Dendritic cell treated with granulocyte-macrophage colony-stimulating factor and Interleukin-4, amounts not matched to agents 40 ng/mL and 50 ng/mL, for 4 days (primary cell): ENCODE results near the gene PMVK.

Experiments used
- H3K27ac Mint-ChIP-seq: one replicate; pipeline ENCODE4 v1.8.0; 2022; ENCODE audit warnings: mild to moderate bottlenecking, mixed read lengths
- H3K27me3 Mint-ChIP-seq: one replicate; pipeline ENCODE4 v1.8.0; 2022; ENCODE audit warnings: mild to moderate bottlenecking, mixed read lengths
- H3K36me3 Mint-ChIP-seq: one replicate; pipeline ENCODE4 v1.8.0; 2022; ENCODE audit warnings: low read depth, mixed read lengths
- H3K4me1 Mint-ChIP-seq: one replicate; pipeline ENCODE4 v1.8.0; 2022; ENCODE audit warnings: low read depth, mixed read lengths
- H3K4me3 Mint-ChIP-seq: one replicate; pipeline ENCODE4 v1.8.0; 2022; ENCODE audit warnings: mild to moderate bottlenecking, moderate library complexity, mixed read lengths
- H3K9me3 Mint-ChIP-seq: one replicate; pipeline ENCODE4 v1.8.0; 2022; ENCODE audit warnings: mixed read lengths
- intact Hi-C: fragments of 100-400 bp; cut with micrococcal nuclease; formaldehyde crosslinking; loops from one replicate; pipeline ENCODE4 v1.15.0; 2022

Gene PMVK

GRCh38 chr1:154972213-154972516 lies 35.6 kb upstream of the PMVK start:
- Mint-ChIP-seq H3K36me3 (peaks cover 52% of the 10 kb centered on the region), H3K9me3 (no peaks in the 10 kb centered on the region), H3K27me3 (no peaks in the 10 kb centered on the region), H3K4me1 (no peaks in the 10 kb centered on the region), H3K27ac (no peak overlapping the region), H3K4me3 (no peak overlapping the region)
- intact Hi-C loops: loop anchor here (5.0 kb wide), 1 partner anchor 35 kb away; no protein-coding TSS in a partner anchor

- H3K4me1 Mint-ChIP-seq: no peaks in the 10 kb centered on the region
- H3K4me3 Mint-ChIP-seq: peak overlapping the region; percentile 80
- no peaks in the 10 kb centered on the region for H3K27me3 Mint-ChIP-seq
Measured at GRCh38 chr1:154971341-154971998, 35.0 kb upstream of the PMVK start.

GRCh38 chr1:154970631-154971340 lies 34.3 kb upstream of the PMVK start, which contains the start of gene SHC1:
Gene SHC1, minus strand, starts transcription at chr1:154970747. Its CDS starts 221 bp downstream, at chr1:154970526.
- Mint-ChIP-seq H3K27me3 (no peaks in the 10 kb centered on the region), H3K36me3 (peaks cover 66% of the 10 kb centered on the region), H3K27ac (peak within 1 kb of the TSS; percentile 26), H3K4me1 (no peaks in the 10 kb centered on the region), H3K4me3 (peak within 1 kb of the TSS; percentile 80), H3K9me3 (no peaks in the 10 kb centered on the region)
- intact Hi-C loops: loop anchor here (5.0 kb wide), 1 partner anchor 37 kb away; no protein-coding TSS in a partner anchor

More at GRCh38 chr1:154971341-154971998, 35.0 kb upstream of the PMVK start:
- H3K9me3 Mint-ChIP-seq: no peaks in the 10 kb centered on the region
- H3K27ac Mint-ChIP-seq: no peak overlapping the region
- peaks cover 59% of the 10 kb centered on the region for H3K36me3 Mint-ChIP-seq
- intact Hi-C loops: loop anchor here (5.0 kb wide), 1 partner anchor 36 kb away; no protein-coding TSS in a partner anchor

GRCh38 chr1:154969860-154970452 lies 33.4 kb upstream of the PMVK start:
- Mint-ChIP-seq H3K9me3 (no peaks in the 10 kb centered on the region), H3K36me3 (peaks cover 74% of the 10 kb centered on the region), H3K27me3 (no peaks in the 10 kb centered on the region), H3K4me3 (peak overlapping the region; percentile 80), H3K27ac (peak overlapping the region; percentile 26), H3K4me1 (peaks cover 7% of the 10 kb centered on the region)
- intact Hi-C loops: loop anchor here (5.0 to 10.0 kb wide), 2 partner anchors 37 to 115 kb away; no protein-coding TSS in a partner anchor

- peak overlapping the region; percentile 26 for H3K27ac Mint-ChIP-seq
- H3K9me3 Mint-ChIP-seq: no peaks in the 10 kb centered on the region
- H3K4me3 Mint-ChIP-seq: peak overlapping the region; percentile 37
- H3K36me3 Mint-ChIP-seq: peaks cover 81% of the 10 kb centered on the region
- peaks cover 7% of the 10 kb centered on the region for H3K4me1 Mint-ChIP-seq
- H3K27me3 Mint-ChIP-seq: no peaks in the 10 kb centered on the region
- intact Hi-C loops: loop anchor here (10.0 kb wide), 1 partner anchor 116 kb away; no protein-coding TSS in a partner anchor
Measured at GRCh38 chr1:154969246-154969645, 32.7 kb upstream of the PMVK start.

GRCh38 chr1:154968731-154969130 lies 32.2 kb upstream of the PMVK start:
- intact Hi-C loops: loop anchor here (10.0 kb wide), 1 partner anchor 116 kb away; no protein-coding TSS in a partner anchor
- H3K36me3 Mint-ChIP-seq: peaks cover 87% of the 10 kb centered on the region
- H3K9me3 Mint-ChIP-seq: no peaks in the 10 kb centered on the region
- H3K27me3 Mint-ChIP-seq: no peaks in the 10 kb centered on the region
- H3K27ac Mint-ChIP-seq: peak overlapping the region; percentile 52
- peaks cover 11% of the 10 kb centered on the region for H3K4me1 Mint-ChIP-seq
- H3K4me3 Mint-ChIP-seq: no peak overlapping the region

GRCh38 chr1:154967331-154967950 lies 30.9 kb upstream of the PMVK start:
- Mint-ChIP-seq H3K4me3 (no peak overlapping the region), H3K27ac (no peak overlapping the region), H3K9me3 (no peaks in the 10 kb centered on the region), H3K36me3 (peaks cover 94% of the 10 kb centered on the region), H3K4me1 (peaks cover 23% of the 10 kb centered on the region), H3K27me3 (no peaks in the 10 kb centered on the region)
- intact Hi-C loops: loop anchor here (10.0 kb wide), 1 partner anchor 117 kb away; no protein-coding TSS in a partner anchor

GRCh38 chr1:154966111-154966510 lies 29.6 kb upstream of the PMVK start:
- intact Hi-C loops: loop anchor here (10.0 kb wide), 1 partner anchor 119 kb away; no protein-coding TSS in a partner anchor
- no peaks in the 10 kb centered on the region for H3K27me3 Mint-ChIP-seq
- H3K4me3 Mint-ChIP-seq: no peak overlapping the region
- peaks cover 29% of the 10 kb centered on the region for H3K4me1 Mint-ChIP-seq
- no peaks in the 10 kb centered on the region for H3K9me3 Mint-ChIP-seq
- no peak overlapping the region for H3K27ac Mint-ChIP-seq
- peaks cover 86% of the 10 kb centered on the region for H3K36me3 Mint-ChIP-seq

GRCh38 chr1:154964359-154964758 lies 27.8 kb upstream of the PMVK start:
- H3K9me3 Mint-ChIP-seq: no peaks in the 10 kb centered on the region
- H3K27ac Mint-ChIP-seq: no peak overlapping the region
- H3K36me3 Mint-ChIP-seq: peaks cover 83% of the 10 kb centered on the region
- H3K4me3 Mint-ChIP-seq: no peak overlapping the region
- H3K4me1 Mint-ChIP-seq: peaks cover 45% of the 10 kb centered on the region
- intact Hi-C loops: loop anchor here (5.0 to 10.0 kb wide), 2 partner anchors 33 to 120 kb away; no protein-coding TSS in a partner anchor
- no peaks in the 10 kb centered on the region for H3K27me3 Mint-ChIP-seq

GRCh38 chr1:154963643-154964042 lies 27.1 kb upstream of the PMVK start:
- H3K27me3 Mint-ChIP-seq: no peaks in the 10 kb centered on the region
- peak overlapping the region; percentile 15 for H3K27ac Mint-ChIP-seq
- no peaks in the 10 kb centered on the region for H3K9me3 Mint-ChIP-seq
- H3K4me3 Mint-ChIP-seq: no peak overlapping the region
- H3K36me3 Mint-ChIP-seq: peaks cover 83% of the 10 kb centered on the region
- intact Hi-C loops: loop anchor here (5.0 to 10.0 kb wide), 2 partner anchors 34 to 121 kb away; no protein-coding TSS in a partner anchor
- peaks cover 49% of the 10 kb centered on the region for H3K4me1 Mint-ChIP-seq

- Mint-ChIP-seq H3K4me1 (peaks cover 54% of the 10 kb centered on the region), H3K36me3 (peaks cover 82% of the 10 kb centered on the region), H3K27me3 (no peaks in the 10 kb centered on the region), H3K9me3 (no peaks in the 10 kb centered on the region), H3K27ac (peak overlapping the region; percentile 15), H3K4me3 (no peak overlapping the region)
- intact Hi-C loops: loop anchor here (5.0 to 10.0 kb wide), 2 partner anchors 34 to 122 kb away; no protein-coding TSS in a partner anchor
Measured at GRCh38 chr1:154962795-154963330, 26.3 kb upstream of the PMVK start.

- peaks cover 55% of the 10 kb centered on the region for H3K4me1 Mint-ChIP-seq
- peaks cover 76% of the 10 kb centered on the region for H3K36me3 Mint-ChIP-seq
- no peaks in the 10 kb centered on the region for H3K27me3 Mint-ChIP-seq
- intact Hi-C loops: loop anchor here (5.0 to 10.0 kb wide), 2 partner anchors 35 to 123 kb away; no protein-coding TSS in a partner anchor
- H3K4me3 Mint-ChIP-seq: peak overlapping the region; percentile 87
- no peaks in the 10 kb centered on the region for H3K9me3 Mint-ChIP-seq
- H3K27ac Mint-ChIP-seq: peak overlapping the region; percentile 90
Measured at GRCh38 chr1:154962156-154962749, 25.7 kb upstream of the PMVK start.
